GM18499 (cell line): ENCODE results near the gene MYLK4.

Source experiments
- ATAC-seq: cut with Tn5 transposase; IDR thresholded peaks from one replicate; pipeline ENCODE4 v1.9.1; 2021; ENCODE audit warnings: moderate number of reproducible peaks; ENCODE audit not compliant: insufficient read depth, unreplicated experiment

MYLK4 gene

GRCh38 chr6:2738373-2738979, 12.2 kb downstream of the MYLK4 start:
- no peak for ATAC-seq

GRCh38 chr6:2737885-2738284, 12.8 kb downstream of the MYLK4 start:
- ATAC-seq: no peak

- no peak for ATAC-seq
Measured at GRCh38 chr6:2734488-2735166, 16.1 kb downstream of the MYLK4 start.

GRCh38 chr6:2733736-2734480, 16.8 kb downstream of the MYLK4 start:
- no peak for ATAC-seq

- peak; percentile 87 for ATAC-seq
Measured at GRCh38 chr6:2733324-2733723, 17.4 kb downstream of the MYLK4 start.

- ATAC-seq: no peak
Measured at GRCh38 chr6:2732503-2733089, 18.1 kb downstream of the MYLK4 start.

- ATAC-seq: no peak
Measured at GRCh38 chr6:2731281-2731909, 19.3 kb downstream of the MYLK4 start.

GRCh38 chr6:2730353-2731107, 20.2 kb downstream of the MYLK4 start:
- no peak for ATAC-seq

- ATAC-seq: no peak
Measured at GRCh38 chr6:2729921-2730320, 20.8 kb downstream of the MYLK4 start.

GRCh38 chr6:2725999-2726567, 24.6 kb downstream of the MYLK4 start:
- no peak for ATAC-seq

- no peak for ATAC-seq
Measured at GRCh38 chr6:2725364-2725988, 25.2 kb downstream of the MYLK4 start.

- ATAC-seq: no peak
Measured at GRCh38 chr6:2721219-2721618, 29.5 kb downstream of the MYLK4 start.

- no peak for ATAC-seq
Measured at GRCh38 chr6:2719093-2719455, 31.6 kb downstream of the MYLK4 start.

GRCh38 chr6:2718334-2719092, 32.2 kb downstream of the MYLK4 start:
- ATAC-seq: no peak

- ATAC-seq: no peak
Measured at GRCh38 chr6:2716936-2717700, 33.6 kb downstream of the MYLK4 start.

- ATAC-seq: no peak
Measured at GRCh38 chr6:2715737-2716136, 35.0 kb downstream of the MYLK4 start.

- ATAC-seq: no peak
Measured at GRCh38 chr6:2714111-2714895, 36.4 kb downstream of the MYLK4 start.
